Measurements from ENCODE around the gene TSPAN4. TPM values are rescaled to one million over a fixed set of nuclear protein-coding genes. Genes with fewer than 3 reads are reported as not detected.

The TSPAN4 gene
- total and polyA plus RNA-seq, 10 donors: 32.1 to 140 (median 107) TPM

GRCh38 chr11:866481-866880, 23.8 kb downstream of the TSPAN4 start:
- Histone ChIP-seq H3K9me3 (no peaks in the 10 kb centered on the region), H3K36me3 (peaks cover 0 to 77% (median 26%) of the 10 kb centered on the region in 6 donors), H3K4me3 (no peak overlapping the region), H3K4me1 (peaks cover 0 to 42% (median 16%) of the 10 kb centered on the region in 6 donors), H3K27ac (peak overlapping the region in 5 of 8 donors; percentile 26 to 57 (median 51)), H3K27me3 (replicated peaks in 1 of 7) (no peaks in the 10 kb centered on the region)
- intact Hi-C loops (cut with DNase I; ENCODE audit: low total_unique reads): no loop called here
- no peak for TF ChIP-seq CTCF (IDR thresholded peaks at IDR 0.05 in 8 of 11, conservative IDR thresholded peaks at IDR 0.05 in 3 of 11)
- TF ChIP-seq POLR2AphosphoS5 (IDR thresholded peaks at IDR 0.05): peak in 2 of 3 donors; percentile 27 to 59
- WGBS, 5 donors: 63 to 95% (median 80%) methylated on average over 8 to 14 of the region's 14 CpGs
- no peak for DNase-seq

GRCh38 chr11:867856-868358, 25.3 kb downstream of the TSPAN4 start:
- H3K4me3 ChIP-seq: no peak overlapping the region
- DNase-seq: no peak
- 72 to 86% (median 82%) methylated on average over 8 of the region's 8 CpGs for WGBS, 5 donors
- no peaks in the 10 kb centered on the region for H3K27me3 ChIP-seq (replicated peaks in 1 of 7)
- intact Hi-C loops (cut with DNase I; ENCODE audit: low total_unique reads): no loop called here
- H3K9me3 ChIP-seq: no peaks in the 10 kb centered on the region
- peak overlapping the region in 1 of 8 donors; percentile 34 for H3K27ac ChIP-seq
- peaks cover 0 to 34% (median 10%) of the 10 kb centered on the region in 6 donors for H3K4me1 ChIP-seq
- peaks cover 0 to 70% (median 26%) of the 10 kb centered on the region in 6 donors for H3K36me3 ChIP-seq
- peak in 1 of 3 donors; percentile 15 for TF ChIP-seq POLR2AphosphoS5 (IDR thresholded peaks at IDR 0.05)
- TF ChIP-seq POLR2A (IDR thresholded peaks at IDR 0.05): no peak
- no peak for TF ChIP-seq CTCF (IDR thresholded peaks at IDR 0.05 in 8 of 11, conservative IDR thresholded peaks at IDR 0.05 in 3 of 11)

- Histone ChIP-seq H3K27ac (peak overlapping the region in 1 of 8 donors; percentile 34), H3K9me3 (no peaks in the 10 kb centered on the region), H3K4me3 (no peak overlapping the region), H3K36me3 (peaks cover 0 to 65% (median 26%) of the 10 kb centered on the region in 6 donors), H3K27me3 (replicated peaks in 1 of 7) (no peaks in the 10 kb centered on the region), H3K4me1 (peaks cover 0 to 34% (median 10%) of the 10 kb centered on the region in 6 donors)
- TF ChIP-seq POLR2A (IDR thresholded peaks at IDR 0.05) (no peak), CTCF (IDR thresholded peaks at IDR 0.05 in 8 of 11, conservative IDR thresholded peaks at IDR 0.05 in 3 of 11) (no peak), POLR2AphosphoS5 (IDR thresholded peaks at IDR 0.05) (no peak)
- intact Hi-C loops (cut with DNase I; ENCODE audit: low total_unique reads): no loop called here
- no peak for DNase-seq
- WGBS, 5 donors: 90 to 92% (median 91%) methylated on average over 15 to 17 of the region's 17 CpGs
Observed at GRCh38 chr11:868394-868793, 25.7 kb downstream of the TSPAN4 start.

- Histone ChIP-seq H3K4me1 (peaks cover 0 to 37% (median 12%) of the 10 kb centered on the region in 6 donors), H3K4me3 (no peak overlapping the region), H3K27ac (peak overlapping the region in 1 of 8 donors; percentile 34), H3K9me3 (no peaks in the 10 kb centered on the region), H3K27me3 (replicated peaks in 1 of 7) (no peaks in the 10 kb centered on the region), H3K36me3 (peaks cover 0 to 63% (median 26%) of the 10 kb centered on the region in 6 donors)
- no peak for DNase-seq
- TF ChIP-seq POLR2AphosphoS5 (IDR thresholded peaks at IDR 0.05) (peak in 2 of 3 donors; percentile 48 to 66), POLR2A (IDR thresholded peaks at IDR 0.05) (no peak), CTCF (IDR thresholded peaks at IDR 0.05 in 8 of 11, conservative IDR thresholded peaks at IDR 0.05 in 3 of 11) (no peak)
- intact Hi-C loops (cut with DNase I; ENCODE audit: low total_unique reads): no loop called here
- WGBS, 5 donors: 75 to 88% (median 86%) methylated on average over 10 to 12 of the region's 12 CpGs
Observed at GRCh38 chr11:868802-869201, 26.1 kb downstream of the TSPAN4 start.

Data from spleen (tissue), 11 donors.